ENCODE results near the gene RIPOR2. TPM values are rescaled to one million over a fixed set of nuclear protein-coding genes. Genes with fewer than 3 reads are reported as not detected.

RIPOR2 gene
- total and polyA plus RNA-seq, 2 of the 13 experiments (the other 11 are each of a cell fraction or from before 2014, with no cell fraction given) = 0.02 to 0.05 TPM

GRCh38 chr6:24899136-24899996 is 36.4 kb downstream of the RIPOR2 start (continued):
- TF ChIP-seq CTCF (CRISPR knock-in tag; IDR thresholded peaks at IDR 0.05) (no peak), ZFP62 (CRISPR knock-in tag; IDR thresholded peaks at IDR 0.05) (no peak), HOXA9 (CRISPR knock-in tag; IDR thresholded peaks at IDR 0.05; ENCODE audit: borderline replicate concordance) (no peak), POGZ (CRISPR knock-in tag; IDR thresholded peaks at IDR 0.05) (no peak), CEBPZ (IDR thresholded peaks at IDR 0.05; ENCODE audit: low read length) (no peak)

- Histone ChIP-seq H3K79me2 (ENCODE audit: insufficient read depth, low read length) (no peaks in the 10 kb centered on the region), H3K4me2 (ENCODE audit: low read depth, low read length) (no peak overlapping the region), H3K4me1 (ENCODE audit: insufficient read depth, low read length) (no peaks in the 10 kb centered on the region), H3K4me3 (replicated peaks in 1 of 3; ENCODE audit: insufficient read depth in 1 of 3, low read depth in 2 of 3, low read length in 3 of 3) (no peak overlapping the region), H4K20me1 (ENCODE audit: insufficient read depth, low read length) (no peaks in the 10 kb centered on the region), H3K27ac (ENCODE audit: extremely low read length, insufficient read depth, low read length) (no peak overlapping the region), H3K9ac (ENCODE audit: insufficient read depth, low read depth, low read length) (no peak overlapping the region), H3K27me3 (ENCODE audit: control insufficient read depth in 1 of 2, insufficient read depth in 2 of 2, low read length in 2 of 2) (peaks cover 0 to 10% of the 10 kb centered on the region in 2 experiments; a peak in 3 of 5 replicates), H3K9me3 (ENCODE audit: low read length) (no peaks in the 10 kb centered on the region), H2AFZ (ENCODE audit: low read length) (no peak overlapping the region), H3K36me3 (replicated peaks in 1 of 2; ENCODE audit: control insufficient read depth in 1 of 2, insufficient read depth in 2 of 2, low read length in 2 of 2) (no peaks in the 10 kb centered on the region)
- DNase-seq (ENCODE audit: low spot score) (no peak), FAIRE-seq (no peak), ATAC-seq (no peak)
- in situ Hi-C loops (cut with HindIII; ENCODE audit: extremely low pct_ligation_motif_present, low pct_unique_long_range_greater_than_20kb) (no loop called here), intact Hi-C loops (cut with micrococcal nuclease; ENCODE audit: unreplicated experiment) (no loop called here)
- WGBS (ENCODE audit: low lambda C conversion rate) = 18% methylated on average over 1 of the region's 1 CpG
- POLR2A ChIA-PET = no interaction called here
- no TSS peak for BruUV-seq (replicated peaks)
- CTCF ChIA-PET (ENCODE audit: low intra/inter-chr PET ratio, low total read pairs) = no interaction called here
- TF ChIP-seq THYN1 (CRISPR knock-in tag; IDR thresholded peaks at IDR 0.05; ENCODE audit: borderline replicate concordance, low read depth) = no peak
- TF ChIP-seq IKZF4 (CRISPR knock-in tag; IDR thresholded peaks at IDR 0.05; ENCODE audit: borderline replicate concordance, low read depth, not compliant biosample characterization) = no peak
- TF ChIP-seq MAF1 (CRISPR knock-in tag; IDR thresholded peaks at IDR 0.05; ENCODE audit: borderline replicate concordance) = no peak
- TF ChIP-seq BCL6 (CRISPR knock-in tag; IDR thresholded peaks at IDR 0.05) = no peak
- TF ChIP-seq ATF6 (CRISPR knock-in tag; conservative IDR thresholded peaks at IDR 0.05) = no peak
- no peak for TF ChIP-seq ZNF207 (IDR thresholded peaks at IDR 0.05; ENCODE audit: borderline replicate concordance)
- no peak for TF ChIP-seq SSRP1 (CRISPR knock-in tag; IDR thresholded peaks at IDR 0.05)
- no peak for TF ChIP-seq NR1H2 (CRISPR knock-in tag; IDR thresholded peaks at IDR 0.05; ENCODE audit: borderline replicate concordance, low read depth)
- no peak for TF ChIP-seq SUZ12 (IDR thresholded peaks at IDR 0.05; ENCODE audit: low read depth, low read length)
- no peak for TF ChIP-seq ZNF180 (CRISPR knock-in tag; IDR thresholded peaks at IDR 0.05; ENCODE audit: borderline replicate concordance, low read depth)
- TF ChIP-seq MEIS2 (CRISPR knock-in tag; IDR thresholded peaks at IDR 0.05) = no peak
Observed at GRCh38 chr6:24898676-24899075, 37.1 kb downstream of the RIPOR2 start.
